HepG2 (cell line): ENCODE measurements around the gene MAP4K3. TPM values are rescaled to one million over a fixed set of nuclear protein-coding genes. Genes with fewer than 3 reads are reported as not detected.

Experiments used
- CREM ChIP-seq, 2 experiments: sonication (generic) in 1 of 2; formaldehyde crosslinking in 1 of 2; IDR thresholded peaks; 2 replicates each; pipeline versions ENCODE4 v1.4.0 to v1.6.1; 2016 to 2020; ENCODE audit warnings: antibody characterized with exemption in 1 of 2, mild to moderate bottlenecking in 1 of 2, missing genetic modification reagents in 1 of 2
- ETV5 ChIP-seq: IDR thresholded peaks from 2 replicates; pipeline ENCODE4 v1.6.1; 2018; ENCODE audit warnings: missing biosample characterization, missing genetic modification reagents, inconsistent platforms, borderline replicate concordance
- HDAC2 ChIP-seq: sonication (generic); formaldehyde crosslinking; IDR thresholded peaks from 2 replicates; pipeline ENCODE4 v1.4.0; 2020; ENCODE audit warnings: missing genetic modification reagents
- MAX ChIP-seq: IDR thresholded peaks from 2 replicates; pipeline ENCODE4 v1.6.1; 2012; ENCODE audit warnings: inconsistent platforms
- NR1H2 ChIP-seq: sonication (generic); formaldehyde crosslinking; IDR thresholded peaks from 2 replicates; pipeline ENCODE4 v1.8.1; 2022; ENCODE audit warnings: low read depth, missing genetic modification reagents, borderline replicate concordance
- RBFOX2 ChIP-seq: fragments of 200-400 bp; formaldehyde crosslinking; IDR thresholded peaks from 2 replicates; pipeline ENCODE4 v1.6.1; 2017; ENCODE audit warnings: low read depth, mild to moderate bottlenecking, low read length
- SNAI1 ChIP-seq: sonication (generic); formaldehyde crosslinking; IDR thresholded peaks from 2 replicates; pipeline ENCODE4 v1.5.0; 2020; ENCODE audit warnings: mild to moderate bottlenecking, missing genetic modification reagents, borderline replicate concordance
- ZBTB3 ChIP-seq: sonication (generic); formaldehyde crosslinking; IDR thresholded peaks from 2 replicates; pipeline ENCODE4 v1.4.0; 2020; ENCODE audit warnings: low read depth, mild to moderate bottlenecking, moderate library complexity, missing genetic modification reagents, borderline replicate concordance
- ZNF138 ChIP-seq: sonication (generic); formaldehyde crosslinking; IDR thresholded peaks from 2 replicates; pipeline ENCODE4 v1.5.0; 2020; ENCODE audit warnings: mild to moderate bottlenecking, low read depth, missing genetic modification reagents
- polyA plus RNA-seq, 8 experiments: library from polyadenylated mRNA; depleted of rRNA in 3 of 8; stranded (reverse) in 7 of 8; unstranded in 1 of 8; fragments of >200 nt; fragmentation: Illumina TruSeq in 4 of 8; extraction: Trizol in 4 of 8; gene quantifications; 2 replicates each; pipeline versions ENCODE4 v1.2.1 to v1.2.3, GENCODE V29; 2011 to 2016; ENCODE audit warnings: low read depth in 4 of 8, missing spikeins in 1 of 8, mixed read lengths in 1 of 8; ENCODE audit not compliant: insufficient read depth in 1 of 8
- total RNA-seq, 5 experiments: library from RNA; depleted of rRNA; stranded (reverse); fragments of >200 nt; fragmentation: Illumina TruSeq; extraction: Trizol; gene quantifications; 2 replicates each; pipeline ENCODE4 v1.2.3, GENCODE V29; 2016; ENCODE audit warnings: low read depth in 1 of 5
- TF ChIP-seq, protein P1 (sequence below): sonication (generic); formaldehyde crosslinking; IDR thresholded peaks from 2 replicates; pipeline ENCODE4 v1.8.1; 2023; ENCODE audit warnings: mild to moderate bottlenecking, missing genetic modification reagents
- TF ChIP-seq, protein P2 (sequence below), 2 experiments: fragments of 450-650 bp in 1 of 2; sonication (generic) in 1 of 2; formaldehyde crosslinking in 1 of 2; IDR thresholded peaks; 2 replicates each; pipeline versions ENCODE4 v1.6.1 to v1.8.0; 2016 to 2022; ENCODE audit warnings: antibody characterized with exemption in 1 of 2, mild to moderate bottlenecking in 1 of 2, missing genetic modification reagents in 1 of 2
- TF ChIP-seq, protein P3 (sequence below): sonication (generic); formaldehyde crosslinking; IDR thresholded peaks from 2 replicates; pipeline ENCODE4 v1.8.1; 2023; ENCODE audit warnings: mild to moderate bottlenecking, missing genetic modification reagents
- TF ChIP-seq, protein P4 (sequence below): sonication (generic); formaldehyde crosslinking; IDR thresholded peaks from 2 replicates; pipeline ENCODE4 v1.5.1; 2020; ENCODE audit warnings: mild to moderate bottlenecking, moderate library complexity, missing genetic modification reagents

Gene MAP4K3
- total and polyA plus RNA-seq, 2 of the 13 experiments (the other 11 are each of a cell fraction or from before 2014, with no cell fraction given), result 45.9 to 53.2 TPM

DNA sequence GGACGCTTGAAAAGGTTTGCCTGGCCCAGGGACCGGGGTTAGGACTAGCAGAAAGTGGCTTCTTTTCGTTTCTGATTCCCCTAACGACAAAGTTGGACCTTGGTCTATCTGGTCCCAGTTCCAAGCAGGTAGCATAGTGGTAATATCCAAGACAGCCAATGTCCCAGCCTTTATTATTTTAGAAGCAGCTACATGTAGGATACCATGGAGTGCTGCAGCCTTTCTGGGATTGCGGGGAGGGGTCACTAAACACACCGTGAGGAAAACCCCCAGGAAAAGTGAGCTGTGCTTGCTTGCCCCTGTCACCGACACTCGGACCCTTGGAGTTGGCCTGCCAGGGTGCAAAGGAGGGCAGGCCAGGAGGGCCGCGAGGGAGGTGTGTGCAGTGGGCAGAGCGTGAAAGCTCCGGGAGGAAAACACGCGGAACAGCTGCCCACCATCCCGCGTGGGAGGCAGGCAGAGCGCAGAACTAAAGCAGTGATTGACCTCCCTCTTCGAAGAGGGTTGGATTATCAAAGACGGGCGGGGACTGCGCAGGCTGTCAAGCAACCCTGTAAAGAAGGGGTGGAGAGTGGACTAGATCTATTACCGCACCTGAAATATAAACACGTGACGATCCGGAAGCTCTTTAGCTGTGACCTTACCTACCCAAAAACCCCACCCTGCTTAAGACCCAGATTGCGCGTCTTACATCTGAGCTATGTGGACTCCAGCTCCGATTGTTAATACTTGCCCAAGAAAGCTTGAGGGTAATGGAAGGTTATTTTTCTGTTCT lies 624 bp upstream of the MAP4K3 start (continued):
- TF ChIP-seq RBFOX2, result no peak
- peak; percentile 59; the same call in 1 of the 2 replicates for TF ChIP-seq HDAC2 (CRISPR knock-in tag)
- TF ChIP-seq ZBTB3 (CRISPR knock-in tag), result 0 out of 2 replicates have a peak, but pooled peaks have one; percentile 25
- no peak; the same call in 1 of the 2 replicates for TF ChIP-seq ZNF138 (CRISPR knock-in tag)
- TF ChIP-seq, protein P1, sequence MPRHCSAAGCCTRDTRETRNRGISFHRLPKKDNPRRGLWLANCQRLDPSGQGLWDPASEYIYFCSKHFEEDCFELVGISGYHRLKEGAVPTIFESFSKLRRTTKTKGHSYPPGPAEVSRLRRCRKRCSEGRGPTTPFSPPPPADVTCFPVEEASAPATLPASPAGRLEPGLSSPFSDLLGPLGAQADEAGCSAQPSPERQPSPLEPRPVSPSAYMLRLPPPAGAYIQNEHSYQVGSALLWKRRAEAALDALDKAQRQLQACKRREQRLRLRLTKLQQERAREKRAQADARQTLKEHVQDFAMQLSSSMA (CRISPR knock-in tag), result 0 out of 2 replicates have a peak, but pooled peaks have one; percentile 21
- peak; percentile 87; the same call in 1 of the 2 replicates for TF ChIP-seq NR1H2
- 0 out of 2 replicates have a peak, but pooled peaks have one; percentile 23 for TF ChIP-seq CREM (IDR thresholded peaks at IDR 0.05)
- no peak for TF ChIP-seq CREM (CRISPR knock-in tag; IDR thresholded peaks at IDR 0.05)
- TF ChIP-seq, protein P2, sequence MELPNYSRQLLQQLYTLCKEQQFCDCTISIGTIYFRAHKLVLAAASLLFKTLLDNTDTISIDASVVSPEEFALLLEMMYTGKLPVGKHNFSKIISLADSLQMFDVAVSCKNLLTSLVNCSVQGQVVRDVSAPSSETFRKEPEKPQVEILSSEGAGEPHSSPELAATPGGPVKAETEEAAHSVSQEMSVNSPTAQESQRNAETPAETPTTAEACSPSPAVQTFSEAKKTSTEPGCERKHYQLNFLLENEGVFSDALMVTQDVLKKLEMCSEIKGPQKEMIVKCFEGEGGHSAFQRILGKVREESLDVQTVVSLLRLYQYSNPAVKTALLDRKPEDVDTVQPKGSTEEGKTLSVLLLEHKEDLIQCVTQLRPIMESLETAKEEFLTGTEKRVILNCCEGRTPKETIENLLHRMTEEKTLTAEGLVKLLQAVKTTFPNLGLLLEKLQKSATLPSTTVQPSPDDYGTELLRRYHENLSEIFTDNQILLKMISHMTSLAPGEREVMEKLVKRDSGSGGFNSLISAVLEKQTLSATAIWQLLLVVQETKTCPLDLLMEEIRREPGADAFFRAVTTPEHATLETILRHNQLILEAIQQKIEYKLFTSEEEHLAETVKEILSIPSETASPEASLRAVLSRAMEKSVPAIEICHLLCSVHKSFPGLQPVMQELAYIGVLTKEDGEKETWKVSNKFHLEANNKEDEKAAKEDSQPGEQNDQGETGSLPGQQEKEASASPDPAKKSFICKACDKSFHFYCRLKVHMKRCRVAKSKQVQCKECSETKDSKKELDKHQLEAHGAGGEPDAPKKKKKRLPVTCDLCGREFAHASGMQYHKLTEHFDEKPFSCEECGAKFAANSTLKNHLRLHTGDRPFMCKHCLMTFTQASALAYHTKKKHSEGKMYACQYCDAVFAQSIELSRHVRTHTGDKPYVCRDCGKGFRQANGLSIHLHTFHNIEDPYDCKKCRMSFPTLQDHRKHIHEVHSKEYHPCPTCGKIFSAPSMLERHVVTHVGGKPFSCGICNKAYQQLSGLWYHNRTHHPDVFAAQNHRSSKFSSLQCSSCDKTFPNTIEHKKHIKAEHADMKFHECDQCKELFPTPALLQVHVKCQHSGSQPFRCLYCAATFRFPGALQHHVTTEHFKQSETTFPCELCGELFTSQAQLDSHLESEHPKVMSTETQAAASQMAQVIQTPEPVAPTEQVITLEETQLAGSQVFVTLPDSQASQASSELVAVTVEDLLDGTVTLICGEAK (IDR thresholded peaks at IDR 0.05), result no peak
- TF ChIP-seq, protein P2 (CRISPR knock-in tag; IDR thresholded peaks at IDR 0.05), result 0 out of 2 replicates have a peak, but pooled peaks have one; percentile 62
- TF ChIP-seq, protein P3, sequence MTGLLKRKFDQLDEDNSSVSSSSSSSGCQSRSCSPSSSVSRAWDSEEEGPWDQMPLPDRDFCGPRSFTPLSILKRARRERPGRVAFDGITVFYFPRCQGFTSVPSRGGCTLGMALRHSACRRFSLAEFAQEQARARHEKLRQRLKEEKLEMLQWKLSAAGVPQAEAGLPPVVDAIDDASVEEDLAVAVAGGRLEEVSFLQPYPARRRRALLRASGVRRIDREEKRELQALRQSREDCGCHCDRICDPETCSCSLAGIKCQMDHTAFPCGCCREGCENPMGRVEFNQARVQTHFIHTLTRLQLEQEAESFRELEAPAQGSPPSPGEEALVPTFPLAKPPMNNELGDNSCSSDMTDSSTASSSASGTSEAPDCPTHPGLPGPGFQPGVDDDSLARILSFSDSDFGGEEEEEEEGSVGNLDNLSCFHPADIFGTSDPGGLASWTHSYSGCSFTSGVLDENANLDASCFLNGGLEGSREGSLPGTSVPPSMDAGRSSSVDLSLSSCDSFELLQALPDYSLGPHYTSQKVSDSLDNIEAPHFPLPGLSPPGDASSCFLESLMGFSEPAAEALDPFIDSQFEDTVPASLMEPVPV (CRISPR knock-in tag), result 0 out of 2 replicates have a peak, but pooled peaks have one; percentile 42
- TF ChIP-seq SNAI1 (CRISPR knock-in tag), result peak; percentile 89
- peak; percentile 55; the same call in 1 of the 2 replicates for TF ChIP-seq MAX
- TF ChIP-seq, protein P4, sequence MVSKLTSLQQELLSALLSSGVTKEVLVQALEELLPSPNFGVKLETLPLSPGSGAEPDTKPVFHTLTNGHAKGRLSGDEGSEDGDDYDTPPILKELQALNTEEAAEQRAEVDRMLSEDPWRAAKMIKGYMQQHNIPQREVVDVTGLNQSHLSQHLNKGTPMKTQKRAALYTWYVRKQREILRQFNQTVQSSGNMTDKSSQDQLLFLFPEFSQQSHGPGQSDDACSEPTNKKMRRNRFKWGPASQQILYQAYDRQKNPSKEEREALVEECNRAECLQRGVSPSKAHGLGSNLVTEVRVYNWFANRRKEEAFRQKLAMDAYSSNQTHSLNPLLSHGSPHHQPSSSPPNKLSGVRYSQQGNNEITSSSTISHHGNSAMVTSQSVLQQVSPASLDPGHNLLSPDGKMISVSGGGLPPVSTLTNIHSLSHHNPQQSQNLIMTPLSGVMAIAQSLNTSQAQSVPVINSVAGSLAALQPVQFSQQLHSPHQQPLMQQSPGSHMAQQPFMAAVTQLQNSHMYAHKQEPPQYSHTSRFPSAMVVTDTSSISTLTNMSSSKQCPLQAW (CRISPR knock-in tag), result peak; percentile 24
- peak; percentile 65; the same call in 1 of the 2 replicates for TF ChIP-seq ETV5
